Stimulated activated CD4-positive, alpha-beta T cell treated with anti-CD3 and anti-CD28 coated beads, Interleukin-12 subunit alpha, Interleukin-12 subunit beta, amount 100 ng/mL, for 48 hours (primary cell): ENCODE measurements around the gene INPP5K.
A peak's percentile ranks its signal among the peaks of the same experiment; 100 is the strongest.
"Not testable (repeated sequence)": the region's sequence is repeated elsewhere in the genome, so short reads cannot be mapped to it uniquely, and the experiment has no call there.

Experiments
- DNase-seq, 3 donors: peaks; one replicate each; pipeline ENCODE4 v3.0.0-alpha.2; 2020; ENCODE audit warnings: low read depth in 2 of 3, low spot score in 1 of 3

The INPP5K gene

GRCh38 chr17:1508709-1509108 is 7.7 kb downstream of the INPP5K start:
- DNase-seq: not testable (repeated sequence)

GRCh38 chr17:1506649-1507267 is 9.7 kb downstream of the INPP5K start:
- DNase-seq: no peak

GRCh38 chr17:1505586-1505985 is 10.8 kb downstream of the INPP5K start:
- DNase-seq: no peak

GRCh38 chr17:1504866-1505265 is 11.5 kb downstream of the INPP5K start:
- DNase-seq: no peak

- DNase-seq: no peak
Observed at GRCh38 chr17:1503699-1504098, 12.7 kb downstream of the INPP5K start.

- no peak for DNase-seq
Observed at GRCh38 chr17:1498869-1499268, 17.5 kb downstream of the INPP5K start.

GRCh38 chr17:1498233-1498632 is 18.2 kb downstream of the INPP5K start:
- no peak for DNase-seq

GRCh38 chr17:1497831-1498230 is 18.6 kb downstream of the INPP5K start:
- no peak for DNase-seq

- no peak for DNase-seq
Observed at GRCh38 chr17:1496869-1497268, 19.5 kb downstream of the INPP5K start.

GRCh38 chr17:1495265-1495989 is 21.0 kb downstream of the INPP5K start:
- no peak for DNase-seq

GRCh38 chr17:1494736-1495253 is 21.6 kb downstream of the INPP5K start:
- DNase-seq: no peak

- no peak for DNase-seq
Observed at GRCh38 chr17:1494203-1494602, 22.2 kb downstream of the INPP5K start.

- no peak for DNase-seq
Observed at GRCh38 chr17:1493291-1493980, 23.0 kb downstream of the INPP5K start.

- no peak for DNase-seq
Observed at GRCh38 chr17:1492249-1493206, 23.9 kb downstream of the INPP5K start, which contains the start of gene MYO1C. Gene MYO1C (minus strand): TSS chr17:1492686. CDS start chr17:1492487, 199 bp downstream.

GRCh38 chr17:1491443-1492248 is 24.8 kb downstream of the INPP5K start:
- peak in 1 of 3 donors; percentile 50 for DNase-seq

GRCh38 chr17:1490643-1491442 is 25.6 kb downstream of the INPP5K start:
- peak in 1 of 3 donors; percentile 68 for DNase-seq

- DNase-seq: no peak
Observed at GRCh38 chr17:1488826-1489270, 27.6 kb downstream of the INPP5K start.

- DNase-seq: peak in 1 of 3 donors; percentile 57
Observed at GRCh38 chr17:1487939-1488825, 28.2 kb downstream of the INPP5K start.
